Esophagus muscularis mucosa (tissue), 3 donors: Measurements from ENCODE around the gene PKMYT1.

Source experiments
- POLR2A ChIP-seq: fragments of 450-650 bp; IDR thresholded peaks from one replicate; pipeline ENCODE4 v1.6.1; 2017; ENCODE audit warnings: antibody characterized with exemption, moderate library complexity, mild to moderate bottlenecking, low read depth
- POLR2AphosphoS5 ChIP-seq, 2 donors: sonication (generic); formaldehyde crosslinking; IDR thresholded peaks; one replicate each; pipeline ENCODE4 v1.6.1; 2017; ENCODE audit warnings: antibody characterized with exemption in 2 of 2
- TF ChIP-seq, protein P1 (sequence below), 3 experiments: fragments of 200-600 bp in 2 of 3; fragments of 450-650 bp in 1 of 3; sonication (generic) in 2 of 3; IDR thresholded peaks; one replicate each; pipeline ENCODE4 v1.5.1; 2017 to 2019; ENCODE audit warnings: antibody characterized with exemption in 3 of 3, mild to moderate bottlenecking in 2 of 3, moderate library complexity in 1 of 3

DNA sequence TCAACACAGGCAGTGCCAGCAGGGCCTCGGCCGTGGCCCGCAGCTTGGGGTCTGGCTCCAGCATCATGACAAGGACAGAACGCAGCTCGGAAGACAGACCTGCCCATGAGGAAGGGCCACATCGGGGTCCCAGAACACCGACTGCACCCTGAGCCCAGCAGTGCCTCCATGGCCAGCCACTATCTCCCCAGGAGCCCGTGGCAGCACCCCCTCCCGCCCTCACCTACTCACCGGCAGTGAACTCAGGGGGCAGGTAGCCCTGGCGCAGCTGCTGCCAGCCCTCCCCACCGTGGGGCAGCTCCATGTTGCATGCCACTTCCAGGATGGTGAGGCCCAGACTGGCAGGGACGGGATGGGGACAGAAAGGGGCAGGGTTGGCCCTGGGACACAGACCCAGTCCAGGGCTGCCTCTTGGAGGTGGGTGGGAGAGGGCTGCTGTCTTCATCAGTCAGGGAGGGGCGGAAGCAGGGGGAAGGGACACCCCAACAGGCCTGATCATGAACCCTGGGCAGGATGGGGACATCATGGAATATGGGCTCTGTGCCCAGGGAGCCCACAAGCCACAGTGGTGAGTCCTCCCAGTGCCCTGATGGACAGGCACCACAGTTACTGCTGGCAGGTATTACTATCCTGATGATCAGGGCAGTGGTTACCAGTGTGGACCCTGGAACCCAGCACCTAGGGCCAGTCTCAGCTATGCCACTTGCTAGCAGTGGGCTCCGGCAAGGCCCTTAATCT lies 5.8 kb downstream of the PKMYT1 start:
- TF ChIP-seq, protein P1, sequence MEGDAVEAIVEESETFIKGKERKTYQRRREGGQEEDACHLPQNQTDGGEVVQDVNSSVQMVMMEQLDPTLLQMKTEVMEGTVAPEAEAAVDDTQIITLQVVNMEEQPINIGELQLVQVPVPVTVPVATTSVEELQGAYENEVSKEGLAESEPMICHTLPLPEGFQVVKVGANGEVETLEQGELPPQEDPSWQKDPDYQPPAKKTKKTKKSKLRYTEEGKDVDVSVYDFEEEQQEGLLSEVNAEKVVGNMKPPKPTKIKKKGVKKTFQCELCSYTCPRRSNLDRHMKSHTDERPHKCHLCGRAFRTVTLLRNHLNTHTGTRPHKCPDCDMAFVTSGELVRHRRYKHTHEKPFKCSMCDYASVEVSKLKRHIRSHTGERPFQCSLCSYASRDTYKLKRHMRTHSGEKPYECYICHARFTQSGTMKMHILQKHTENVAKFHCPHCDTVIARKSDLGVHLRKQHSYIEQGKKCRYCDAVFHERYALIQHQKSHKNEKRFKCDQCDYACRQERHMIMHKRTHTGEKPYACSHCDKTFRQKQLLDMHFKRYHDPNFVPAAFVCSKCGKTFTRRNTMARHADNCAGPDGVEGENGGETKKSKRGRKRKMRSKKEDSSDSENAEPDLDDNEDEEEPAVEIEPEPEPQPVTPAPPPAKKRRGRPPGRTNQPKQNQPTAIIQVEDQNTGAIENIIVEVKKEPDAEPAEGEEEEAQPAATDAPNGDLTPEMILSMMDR (IDR thresholded peaks at IDR 0.05) = no peak
- no peak for TF ChIP-seq POLR2A
- TF ChIP-seq POLR2AphosphoS5 (IDR thresholded peaks at IDR 0.05) = no peak
